Fibroblast of skin of left biceps (primary cell): ENCODE measurements around the gene MGA.
"Not testable (repeated sequence)": the region's sequence is repeated elsewhere in the genome, so short reads cannot be mapped to it uniquely, and the experiment has no call there.

ENCODE experiments used
- DNase-seq, 2 experiments: peaks; one replicate each; pipeline ENCODE4 v3.0.0-alpha.2; 2013; ENCODE audit warnings: low read depth in 2 of 2

Gene MGA

GRCh38 chr15:41714291-41714690 is 54.1 kb downstream of the MGA start:
- no peak for DNase-seq

- DNase-seq: no peak
These were observed 56.7 kb downstream of the MGA start for GRCh38 chr15:41716864-41717263.

- no peak for DNase-seq
These were observed 66.9 kb downstream of the MGA start for GRCh38 chr15:41727143-41727542.

GRCh38 chr15:41728061-41728460 is 67.9 kb downstream of the MGA start:
- not testable (repeated sequence) for DNase-seq

GRCh38 chr15:41730543-41730942 is 70.3 kb downstream of the MGA start:
- DNase-seq: no peak

GRCh38 chr15:41732483-41732882 is 72.3 kb downstream of the MGA start:
- DNase-seq: no peak

- no peak for DNase-seq
These were observed 73.9 kb downstream of the MGA start for GRCh38 chr15:41734079-41734478.

- DNase-seq: no peak
These were observed 74.8 kb downstream of the MGA start for GRCh38 chr15:41735046-41735445.

- DNase-seq: not testable (repeated sequence)
These were observed 75.3 kb downstream of the MGA start for GRCh38 chr15:41735492-41735891.

GRCh38 chr15:41746802-41747201 is 86.6 kb downstream of the MGA start:
- DNase-seq: no peak

GRCh38 chr15:41756198-41756597 is 96.0 kb downstream of the MGA start:
- DNase-seq: no peak

GRCh38 chr15:41772720-41773331 is 112.6 kb downstream of the MGA start:
- DNase-seq: peak in 1 of 2 experiments; percentile 46

GRCh38 chr15:41773332-41773728 is 113.1 kb downstream of the MGA start:
- no peak for DNase-seq

GRCh38 chr15:41773729-41774061 is 113.5 kb downstream of the MGA start:
- no peak for DNase-seq

- peak; percentile 94 to 97 for DNase-seq
These were observed 114.1 kb downstream of the MGA start, which contains the start of gene MAPKBP1 for GRCh38 chr15:41774062-41774881. MAPKBP1 (plus strand) TSS chr15:41774484; CDS start chr15:41775276, 792 bp downstream.

GRCh38 chr15:41774882-41775417 is 114.7 kb downstream of the MGA start:
- DNase-seq: no peak

- no peak for DNase-seq
These were observed 115.4 kb downstream of the MGA start for GRCh38 chr15:41775651-41776050.

- DNase-seq: no peak
These were observed 117.3 kb downstream of the MGA start for GRCh38 chr15:41777421-41777973.

GRCh38 chr15:41778521-41778920 is 118.3 kb downstream of the MGA start:
- no peak for DNase-seq

- no peak for DNase-seq
These were observed 119.5 kb downstream of the MGA start for GRCh38 chr15:41779662-41780157.

- no peak for DNase-seq
These were observed 120.1 kb downstream of the MGA start for GRCh38 chr15:41780266-41780665.

GRCh38 chr15:41780727-41781126 is 120.5 kb downstream of the MGA start:
- no peak for DNase-seq
